ENCODE data around the gene HBP1.
"Not testable (repeated sequence)": the region's sequence is repeated elsewhere in the genome, so short reads cannot be mapped to it uniquely, and the experiment has no call there.

Gene HBP1

DNA sequence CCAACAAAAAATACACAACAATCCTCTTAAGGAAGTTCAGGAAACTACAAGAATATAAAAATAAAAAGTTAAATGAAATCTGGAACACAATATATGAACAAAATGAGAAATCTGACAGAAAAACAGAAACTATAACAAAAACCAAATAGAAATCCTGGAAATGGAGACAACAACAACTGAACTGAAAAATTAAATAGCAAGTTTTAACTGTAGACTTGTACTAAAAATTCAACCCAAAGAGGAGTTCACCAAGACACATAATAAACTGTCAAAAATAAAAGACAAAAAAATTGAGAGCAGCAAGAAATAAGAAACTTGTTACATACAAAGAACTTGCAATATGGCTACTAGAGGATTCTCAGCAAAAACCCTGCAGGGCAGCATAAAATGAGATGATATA lies 45.1 kb downstream of the HBP1 start:
- no peak overlapping the region for H3K4me3 ChIP-seq (ENCODE audit: low read depth, low read length)
- DNase-seq (ENCODE audit: low read depth), result no peak

DNA sequence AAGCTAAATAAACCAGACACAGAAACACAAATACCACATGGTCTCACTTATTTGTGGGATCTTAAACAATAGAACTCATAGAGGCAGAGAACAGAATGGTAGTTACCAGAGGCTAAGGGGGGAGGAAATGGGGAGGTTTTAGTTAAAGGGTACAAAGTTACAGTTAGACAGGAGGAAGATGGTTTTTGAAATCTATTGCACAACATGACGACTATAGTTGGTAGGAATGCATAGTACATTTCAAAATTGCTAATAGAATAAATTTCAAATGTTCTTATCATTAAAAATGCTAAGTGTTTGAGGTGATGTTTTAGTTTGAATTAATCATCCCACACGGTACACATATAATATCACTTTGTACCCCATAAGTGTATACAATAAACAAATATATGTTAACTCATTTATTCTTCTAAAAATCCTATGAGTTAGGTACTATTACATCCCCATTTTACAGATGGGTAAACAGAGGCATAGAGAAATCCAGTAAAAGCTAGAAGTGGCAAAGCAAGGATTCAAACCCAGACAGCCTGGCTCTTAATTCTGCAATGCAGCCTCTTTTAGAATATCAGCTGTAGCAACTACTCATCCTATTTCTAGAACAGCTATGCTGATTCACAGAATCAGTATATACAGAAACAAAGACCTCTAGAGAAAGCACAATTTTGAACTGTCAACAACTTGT lies 50.9 kb downstream of the HBP1 start:
- no peak for DNase-seq (ENCODE audit: low read depth)

DNA sequence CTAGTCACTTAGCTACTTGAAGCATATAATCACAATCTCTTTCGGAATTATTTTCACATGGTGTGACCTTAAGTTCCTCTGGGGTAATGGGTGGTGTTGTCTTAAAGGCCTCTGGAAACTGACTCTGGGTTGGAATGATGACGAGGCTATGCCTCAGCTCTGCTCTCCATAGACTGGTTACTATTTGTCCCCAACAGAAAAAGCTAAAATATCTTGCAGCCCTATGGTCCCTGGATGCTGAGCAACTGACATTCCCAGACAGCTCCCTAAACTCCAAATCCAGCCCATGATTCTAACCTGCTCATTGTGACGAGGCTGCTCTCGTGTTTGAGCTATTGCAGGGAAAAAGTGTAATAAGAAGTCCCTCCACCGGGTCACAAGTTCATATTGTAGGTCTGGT lies 51.6 kb downstream of the HBP1 start:
- no peak for DNase-seq (ENCODE audit: low read depth)
- H3K4me3 ChIP-seq (ENCODE audit: low read depth, low read length), result no peak overlapping the region

More for the DNA sequence above, 50.9 kb downstream of the HBP1 start:
- no peak overlapping the region for H3K4me3 ChIP-seq (ENCODE audit: low read depth, low read length)

DNA sequence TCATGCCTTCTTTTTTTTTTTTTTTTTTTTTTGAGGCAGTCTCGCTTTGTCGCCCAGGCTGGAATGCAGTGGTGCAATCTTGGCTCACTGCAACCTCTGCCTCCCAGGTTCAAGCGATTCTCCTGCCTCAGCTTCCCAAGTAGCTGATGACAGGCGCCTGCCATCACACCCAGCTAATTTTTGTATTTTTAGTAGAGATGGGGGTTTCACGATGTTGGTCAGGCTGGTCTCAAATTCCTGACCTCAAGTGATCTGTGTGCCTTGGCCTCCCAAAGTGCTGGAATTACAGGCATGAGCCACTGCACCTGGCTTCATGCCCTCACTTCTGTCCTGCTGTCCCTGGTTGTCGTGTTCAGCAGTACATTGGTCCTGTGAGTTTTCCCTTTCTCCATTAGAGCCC lies 52.0 kb downstream of the HBP1 start:
- H3K4me3 ChIP-seq (ENCODE audit: low read depth, low read length); DNase-seq (ENCODE audit: low read depth): not testable (repeated sequence)

DNA sequence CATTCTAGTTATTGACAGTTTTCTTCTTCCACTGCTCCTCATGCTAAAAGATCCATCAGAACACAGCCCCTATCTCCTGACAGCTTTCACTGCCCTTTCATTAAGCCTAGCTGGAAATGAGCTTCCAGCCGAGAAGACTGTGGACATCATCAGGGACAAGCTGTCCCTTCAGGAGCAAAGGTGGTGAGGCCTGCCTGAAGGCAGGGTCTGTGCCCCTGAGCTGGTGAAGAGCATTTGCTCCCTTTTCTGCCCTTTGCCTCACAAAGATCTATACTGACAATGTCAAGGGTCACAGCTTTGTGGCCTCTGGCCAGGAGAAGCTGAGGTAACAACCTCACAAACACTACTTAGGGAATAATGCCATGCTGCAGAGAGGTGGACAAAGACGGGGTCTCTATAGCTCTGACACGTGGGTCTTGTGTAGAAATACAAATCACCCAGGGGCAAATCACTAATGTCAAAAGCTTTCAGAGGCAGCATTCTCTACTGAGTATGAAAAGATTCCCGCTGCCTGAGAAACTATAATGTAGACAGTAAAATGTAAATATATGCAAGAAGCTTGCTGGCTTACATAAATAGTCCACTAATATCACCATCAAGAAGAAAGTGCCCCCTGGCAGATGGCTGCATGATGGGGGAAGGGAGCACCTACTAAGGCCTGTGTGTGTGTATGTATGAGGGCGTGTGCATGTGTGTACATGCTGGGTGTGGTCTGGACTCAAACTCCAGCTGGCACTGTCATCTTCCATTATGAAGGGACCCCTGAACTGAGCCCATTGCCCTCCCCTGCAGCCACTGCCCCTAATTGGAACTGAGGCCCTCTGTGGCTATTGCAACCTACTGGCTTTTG lies 55.8 kb downstream of the HBP1 start:
- DNase-seq (ENCODE audit: low read depth), result no peak
- no peak overlapping the region for H3K4me3 ChIP-seq (ENCODE audit: low read depth, low read length)

DNA sequence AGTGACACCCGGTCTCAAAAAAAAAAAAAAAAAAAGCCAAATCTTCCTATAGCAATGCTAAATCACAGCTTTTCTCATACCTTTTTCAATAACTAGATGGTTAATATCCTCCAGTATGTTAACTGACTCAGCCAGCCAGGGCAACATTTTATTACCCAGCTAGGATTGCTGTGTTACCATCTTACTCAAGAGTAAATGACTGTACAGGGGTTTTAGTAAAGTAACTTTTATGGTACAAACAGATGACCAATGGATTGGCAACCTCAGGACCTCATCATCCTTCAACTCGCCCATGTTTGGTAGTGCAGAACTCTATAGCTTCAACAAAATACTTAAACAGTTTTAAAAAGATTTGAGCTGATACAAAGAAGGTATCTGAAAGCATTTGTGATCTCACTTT lies 59.5 kb downstream of the HBP1 start:
- DNase-seq (ENCODE audit: low read depth), result no peak
- H3K4me3 ChIP-seq (ENCODE audit: low read depth, low read length), result no peak overlapping the region

DNA sequence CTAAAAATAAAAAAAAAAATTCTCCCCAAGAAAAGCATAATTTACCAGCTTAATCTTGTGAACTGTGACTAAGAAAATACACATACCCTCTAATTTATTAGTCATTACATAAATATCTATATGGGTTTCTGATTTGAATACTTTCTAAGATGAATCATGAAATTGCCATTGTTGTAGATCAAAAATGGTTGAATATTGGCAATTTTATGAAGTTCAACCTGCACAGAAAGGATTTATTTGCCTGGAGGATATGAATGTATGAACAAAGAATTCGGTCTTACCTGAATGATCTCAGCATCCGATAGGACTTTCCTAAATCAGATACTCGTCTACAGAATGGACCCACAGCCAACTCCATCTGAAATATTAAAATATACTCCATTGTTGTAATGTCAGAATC lies 61.5 kb downstream of the HBP1 start:
- DNase-seq (ENCODE audit: low read depth), result no peak
- no peak overlapping the region for H3K4me3 ChIP-seq (ENCODE audit: low read depth, low read length)

DNA sequence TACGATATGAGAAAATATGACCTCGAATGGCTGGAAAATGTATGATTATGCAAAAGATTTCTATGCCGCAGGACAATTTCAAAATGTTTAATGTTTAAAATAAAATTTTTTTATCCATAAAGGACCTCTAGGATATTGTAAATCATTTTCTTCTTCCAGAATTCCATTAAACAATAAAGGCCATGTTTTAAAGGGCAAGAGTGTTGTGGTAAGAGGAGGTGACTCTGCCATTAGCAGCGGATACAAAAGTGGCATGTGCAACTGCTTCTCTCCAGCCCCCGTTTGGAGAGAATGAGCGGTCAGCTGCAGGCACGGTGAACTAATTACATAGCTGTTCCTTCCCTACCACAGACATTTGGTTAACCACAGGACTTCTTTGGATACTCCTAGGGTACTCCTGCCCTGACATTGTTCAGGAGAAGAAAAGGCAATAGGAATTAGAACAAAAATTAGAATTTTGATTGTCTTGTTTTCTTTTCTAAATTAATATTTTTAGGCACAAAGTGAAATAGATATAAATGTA lies 63.8 kb downstream of the HBP1 start:
- DNase-seq (ENCODE audit: low read depth), result peak; percentile 37
- no peak overlapping the region for H3K4me3 ChIP-seq (ENCODE audit: low read depth, low read length)

DNA sequence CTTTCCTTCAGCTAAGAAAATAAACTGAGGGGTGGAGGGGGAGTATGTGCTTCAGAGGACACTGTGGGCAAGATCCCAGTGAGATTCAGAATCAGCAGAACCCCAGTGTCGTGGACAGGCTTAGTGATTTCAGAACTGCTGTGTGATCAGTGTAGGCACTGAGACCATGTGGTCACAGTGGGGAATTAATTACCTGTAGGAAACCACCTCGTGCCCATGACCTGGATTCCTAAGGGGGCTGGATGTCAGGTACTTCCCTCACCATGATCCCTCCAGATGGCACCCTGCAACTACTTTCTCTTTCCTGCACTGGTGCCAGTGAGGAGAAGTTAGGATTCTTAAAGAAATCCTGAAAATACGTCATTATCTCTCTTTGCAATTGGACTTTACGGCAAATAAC lies 64.4 kb downstream of the HBP1 start:
- DNase-seq (ENCODE audit: low read depth), result no peak

DNA sequence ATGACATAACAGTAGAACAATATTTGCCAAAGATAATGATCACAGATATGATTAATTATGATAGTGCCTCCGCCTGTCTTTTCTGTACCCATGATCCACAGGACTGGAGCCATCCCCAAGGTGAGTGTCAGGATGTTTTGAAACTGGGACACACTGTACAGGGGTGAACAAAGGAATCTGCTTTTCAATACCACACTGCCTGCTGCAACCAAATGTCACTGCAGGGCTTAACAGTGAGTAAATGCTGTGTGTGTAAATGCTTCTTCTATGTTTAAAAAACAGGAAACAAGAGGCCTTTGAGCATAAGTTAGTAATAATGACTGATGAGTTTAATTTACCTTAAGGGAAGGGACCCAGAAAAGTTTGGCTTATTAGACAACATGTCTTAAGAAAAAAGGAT lies 65.2 kb downstream of the HBP1 start:
- H3K4me3 ChIP-seq (ENCODE audit: low read depth, low read length), result no peak overlapping the region
- no peak for DNase-seq (ENCODE audit: low read depth)

More for the DNA sequence above, 64.4 kb downstream of the HBP1 start:
- no peak overlapping the region for H3K4me3 ChIP-seq (ENCODE audit: low read depth, low read length)

DNA sequence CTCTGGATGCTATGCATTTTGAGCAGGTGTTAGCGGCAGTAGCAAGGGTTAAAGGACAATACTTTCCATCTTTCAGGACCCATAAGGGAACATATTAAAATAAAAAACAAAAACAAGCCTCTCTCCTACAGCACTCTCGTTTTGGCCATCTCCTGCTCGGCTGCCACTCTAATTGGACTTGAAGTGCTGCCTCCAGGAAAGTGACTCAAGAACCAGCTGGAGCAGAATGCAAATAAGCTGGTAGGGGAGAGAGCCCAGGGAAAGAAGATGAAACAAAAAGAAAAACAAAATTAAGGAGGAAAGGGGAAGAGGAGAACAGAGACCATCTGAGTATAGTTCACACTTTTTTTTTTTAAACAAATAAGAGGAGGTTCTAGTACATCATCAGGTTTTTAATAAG lies 65.6 kb downstream of the HBP1 start:
- H3K4me3 ChIP-seq (ENCODE audit: low read depth, low read length), result no peak overlapping the region
- no peak for DNase-seq (ENCODE audit: low read depth)

DNA sequence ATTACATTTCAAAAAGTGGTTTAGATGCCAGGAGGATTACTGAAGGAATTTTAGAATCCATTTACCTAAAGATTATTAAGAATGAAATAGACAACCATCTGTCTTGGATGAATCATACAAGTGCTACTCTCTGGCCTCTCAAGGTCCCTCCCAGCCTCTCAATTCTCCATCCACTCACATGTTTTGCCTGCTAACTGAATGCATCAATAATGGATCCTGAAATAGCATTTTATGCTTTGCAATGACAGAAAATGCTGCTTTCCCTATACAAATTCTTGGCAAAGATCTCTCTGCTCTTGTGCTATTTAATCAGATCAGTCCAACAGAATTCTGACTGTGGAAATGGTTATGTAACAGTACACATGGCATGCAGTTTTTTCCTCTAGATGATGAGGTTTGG lies 68.1 kb downstream of the HBP1 start:
- H3K4me3 ChIP-seq (ENCODE audit: low read depth, low read length), result no peak overlapping the region
- no peak for DNase-seq (ENCODE audit: low read depth)

DNA sequence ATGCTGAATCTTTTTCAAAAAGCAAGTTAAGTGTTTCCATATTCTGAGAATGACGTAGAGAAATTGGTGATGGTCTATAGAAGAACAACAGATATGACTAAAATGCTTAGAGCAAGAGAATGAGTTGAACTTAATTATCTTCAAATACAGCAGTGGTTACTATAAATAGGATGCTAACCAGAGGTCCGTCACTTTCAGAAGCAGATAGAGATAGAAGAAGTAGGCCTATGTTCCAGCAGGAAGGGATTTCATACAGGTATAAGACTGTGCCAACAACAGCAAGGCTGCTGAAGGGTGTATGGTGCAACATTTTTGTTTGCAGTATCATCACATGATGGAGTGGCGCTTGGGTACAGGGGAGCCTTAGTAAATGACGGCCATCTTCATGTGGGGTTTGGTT lies 68.6 kb downstream of the HBP1 start:
- H3K4me3 ChIP-seq (ENCODE audit: low read depth, low read length), result no peak overlapping the region
- no peak for DNase-seq (ENCODE audit: low read depth)

DNA sequence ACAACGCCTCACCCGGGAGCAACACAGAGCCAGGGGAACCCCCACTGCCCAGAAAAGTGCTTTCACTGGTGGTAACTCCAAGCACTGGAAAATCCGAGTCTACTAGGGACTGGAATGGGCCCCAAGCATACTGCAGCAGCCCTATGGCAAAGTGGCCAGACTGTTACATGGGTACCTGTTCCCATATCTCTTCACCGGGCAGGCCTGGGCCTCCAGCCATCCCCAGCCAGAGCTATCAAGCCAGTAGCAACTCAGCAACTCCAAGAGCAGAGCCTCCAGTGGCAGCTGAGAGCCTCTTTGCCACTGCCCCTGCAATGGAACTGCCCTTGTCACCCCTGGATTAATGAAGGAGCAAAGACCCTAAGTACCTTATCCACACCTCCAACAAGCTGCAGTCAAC lies 73.5 kb downstream of the HBP1 start:
- DNase-seq (ENCODE audit: low read depth), result no peak
- no peak overlapping the region for H3K4me3 ChIP-seq (ENCODE audit: low read depth, low read length)

DNA sequence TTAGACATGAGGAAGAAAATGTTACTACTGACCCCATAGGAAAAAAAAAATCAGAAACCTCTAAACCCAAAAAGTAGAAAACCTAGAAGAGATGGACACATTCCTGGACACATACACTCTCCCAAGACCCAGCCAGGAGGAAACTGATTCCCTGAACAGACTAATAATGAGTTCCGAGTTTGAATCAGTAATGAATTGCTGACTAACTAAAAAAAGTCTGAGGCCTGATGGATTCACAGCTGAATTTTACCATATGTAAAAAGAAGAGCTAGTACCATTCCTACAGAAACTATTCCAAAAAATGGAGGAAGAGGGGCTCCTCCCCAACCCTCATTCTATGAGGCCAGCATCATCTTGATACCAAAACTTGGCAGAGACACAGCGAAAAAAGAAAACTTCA lies 75.8 kb downstream of the HBP1 start:
- no peak overlapping the region for H3K4me3 ChIP-seq (ENCODE audit: low read depth, low read length)
- DNase-seq (ENCODE audit: low read depth), result no peak

DNA sequence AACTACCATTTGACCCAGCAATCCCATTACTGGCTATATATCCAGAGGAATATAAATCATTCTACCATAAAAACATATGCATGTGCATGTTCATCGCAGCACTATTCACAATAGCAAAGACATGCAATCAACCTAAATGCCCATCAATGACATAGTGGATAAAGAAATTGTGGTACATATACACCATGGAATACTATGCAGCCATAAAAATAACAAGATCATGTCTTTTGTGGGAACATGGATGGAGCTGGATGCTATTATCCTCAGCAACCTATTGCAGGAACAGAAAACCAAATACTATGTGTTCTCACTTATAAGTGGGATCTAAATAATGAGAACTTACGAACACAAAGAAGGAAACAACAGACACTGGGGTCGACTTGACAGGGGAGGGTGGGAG lies 78.0 kb downstream of the HBP1 start:
- not testable (repeated sequence) for H3K4me3 ChIP-seq (ENCODE audit: low read depth, low read length)

DNA sequence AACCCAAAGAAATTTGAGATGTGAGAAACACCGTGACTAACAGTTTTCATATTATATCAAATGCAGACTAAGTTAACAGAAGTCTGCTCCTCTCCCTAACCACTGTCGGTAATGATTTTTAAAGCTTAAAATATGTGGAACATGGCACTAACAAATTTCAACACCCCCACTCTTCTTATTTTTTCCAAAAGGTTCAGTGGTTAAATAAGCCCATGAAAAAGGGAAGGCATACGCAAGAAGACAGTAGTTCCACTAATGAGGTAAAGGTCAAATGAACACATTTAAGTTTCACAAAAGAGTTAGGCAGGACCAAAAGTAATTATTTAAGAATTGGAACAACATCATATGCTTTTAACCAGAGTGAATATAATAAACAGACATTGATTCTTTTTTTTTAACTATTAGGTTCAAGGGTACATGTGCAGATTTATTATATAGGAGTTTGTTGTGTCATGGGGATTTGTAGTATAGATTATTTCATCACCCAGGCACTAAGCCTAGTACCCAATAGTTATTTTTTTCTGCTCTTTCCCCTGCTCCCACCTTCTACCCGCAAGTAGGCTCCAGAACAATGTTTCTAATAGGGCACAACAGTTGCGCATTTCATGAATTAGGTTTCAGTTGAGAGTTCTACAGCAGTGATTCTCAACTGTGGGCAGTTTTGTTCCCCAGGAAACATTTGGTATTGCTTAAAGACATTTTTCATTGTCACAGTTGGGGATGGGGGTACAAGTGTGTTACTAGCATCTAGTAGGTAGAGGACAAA lies 79.9 kb downstream of the HBP1 start:
- H3K4me3 ChIP-seq (ENCODE audit: low read depth, low read length), result no peak overlapping the region
- no peak for DNase-seq (ENCODE audit: low read depth)

More for the DNA sequence above, 78.0 kb downstream of the HBP1 start:
- not testable (repeated sequence) for DNase-seq (ENCODE audit: low read depth)

DNA sequence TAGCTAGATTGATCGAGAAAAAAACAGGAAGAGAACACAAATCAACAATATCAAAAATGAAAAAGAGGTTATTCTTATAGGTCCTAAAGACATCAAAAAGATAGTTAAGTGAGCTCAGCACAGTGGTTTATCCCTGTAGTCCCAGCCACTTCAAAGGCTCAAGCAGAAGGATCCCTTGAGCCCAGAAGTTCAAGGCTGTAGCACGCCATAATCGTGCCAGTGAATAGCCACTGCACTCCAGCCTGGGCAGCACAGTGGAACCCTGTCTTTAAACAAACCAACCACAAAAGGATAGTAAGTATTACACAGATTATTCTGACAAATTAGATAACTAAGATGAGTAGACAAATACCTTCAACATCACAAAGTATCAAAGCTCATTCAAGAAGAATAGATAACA lies 83.2 kb downstream of the HBP1 start:
- no peak for DNase-seq (ENCODE audit: low read depth)
- H3K4me3 ChIP-seq (ENCODE audit: low read depth, low read length), result no peak overlapping the region

Data from skeletal muscle cell (primary cell).